IPS-18a (cell line): Measurements from ENCODE around the gene CRYL1.

Experiments
- H3K27ac ChIP-seq: one replicate; pipeline ENCODE4 v1.5.1; 2013; ENCODE audit warnings: low read length
- H3K27me3 ChIP-seq: one replicate; pipeline ENCODE4 v1.6.1; 2013; ENCODE audit warnings: mild to moderate bottlenecking, low read length; ENCODE audit not compliant: control insufficient read depth, insufficient read depth
- H3K36me3 ChIP-seq: one replicate; pipeline ENCODE4 v1.6.1; 2013; ENCODE audit warnings: low read depth, low read length; ENCODE audit not compliant: control insufficient read depth
- H3K4me1 ChIP-seq: one replicate; pipeline ENCODE4 v1.6.1; 2013; ENCODE audit warnings: low read depth, low read length; ENCODE audit not compliant: control insufficient read depth
- H3K4me3 ChIP-seq: one replicate; pipeline ENCODE4 v1.5.1; 2013; ENCODE audit warnings: low read length
- H3K9ac ChIP-seq: one replicate; pipeline ENCODE4 v1.6.1; 2013; ENCODE audit warnings: mild to moderate bottlenecking, low read length, moderate library complexity
- H3K9me3 ChIP-seq: one replicate; pipeline ENCODE4 v1.6.1; 2013; ENCODE audit warnings: low read depth, low read length; ENCODE audit not compliant: control insufficient read depth

CRYL1 gene

DNA sequence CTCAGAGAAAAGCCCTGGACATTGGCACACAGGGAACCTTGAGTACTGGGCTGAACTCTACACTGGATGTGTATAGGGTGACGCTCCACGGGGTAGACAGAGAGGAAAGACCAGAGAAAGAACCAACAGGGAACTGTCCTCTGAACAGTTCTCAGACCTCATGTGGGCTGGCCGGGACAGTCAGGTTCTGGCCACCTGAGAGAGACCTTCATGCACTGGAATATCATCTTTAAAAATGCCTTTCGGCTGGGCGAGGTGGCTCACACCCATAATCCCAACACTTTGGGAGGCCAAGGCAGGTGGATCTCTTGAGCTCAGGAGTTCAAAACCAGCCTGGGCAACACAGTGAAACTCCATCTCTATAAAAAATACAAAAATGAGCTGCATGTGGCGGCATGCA lies 149.8 kb downstream of the CRYL1 start:
- H3K4me1 ChIP-seq = no peaks in the 10 kb centered on the region
- H3K27ac ChIP-seq = no peak overlapping the region
- no peaks in the 10 kb centered on the region for H3K27me3 ChIP-seq
- H3K36me3 ChIP-seq = no peaks in the 10 kb centered on the region
- H3K9ac ChIP-seq = no peak overlapping the region
- H3K9me3 ChIP-seq = no peaks in the 10 kb centered on the region
- H3K4me3 ChIP-seq = no peak overlapping the region

- H3K9ac ChIP-seq = no peak overlapping the region
- no peak overlapping the region for H3K27ac ChIP-seq
- no peaks in the 10 kb centered on the region for H3K9me3 ChIP-seq
- H3K4me1 ChIP-seq = no peaks in the 10 kb centered on the region
- H3K36me3 ChIP-seq = no peaks in the 10 kb centered on the region
- no peaks in the 10 kb centered on the region for H3K27me3 ChIP-seq
- no peak overlapping the region for H3K4me3 ChIP-seq
Observed at GRCh38 chr13:20373861-20374260, 151.8 kb downstream of the CRYL1 start.

GRCh38 chr13:20371825-20372224 lies 153.8 kb downstream of the CRYL1 start:
- H3K27me3 ChIP-seq = peaks cover 3% of the 10 kb centered on the region
- no peaks in the 10 kb centered on the region for H3K9me3 ChIP-seq
- H3K4me1 ChIP-seq = no peaks in the 10 kb centered on the region
- H3K27ac ChIP-seq = no peak overlapping the region
- H3K4me3 ChIP-seq = no peak overlapping the region
- no peaks in the 10 kb centered on the region for H3K36me3 ChIP-seq
- no peak overlapping the region for H3K9ac ChIP-seq

DNA sequence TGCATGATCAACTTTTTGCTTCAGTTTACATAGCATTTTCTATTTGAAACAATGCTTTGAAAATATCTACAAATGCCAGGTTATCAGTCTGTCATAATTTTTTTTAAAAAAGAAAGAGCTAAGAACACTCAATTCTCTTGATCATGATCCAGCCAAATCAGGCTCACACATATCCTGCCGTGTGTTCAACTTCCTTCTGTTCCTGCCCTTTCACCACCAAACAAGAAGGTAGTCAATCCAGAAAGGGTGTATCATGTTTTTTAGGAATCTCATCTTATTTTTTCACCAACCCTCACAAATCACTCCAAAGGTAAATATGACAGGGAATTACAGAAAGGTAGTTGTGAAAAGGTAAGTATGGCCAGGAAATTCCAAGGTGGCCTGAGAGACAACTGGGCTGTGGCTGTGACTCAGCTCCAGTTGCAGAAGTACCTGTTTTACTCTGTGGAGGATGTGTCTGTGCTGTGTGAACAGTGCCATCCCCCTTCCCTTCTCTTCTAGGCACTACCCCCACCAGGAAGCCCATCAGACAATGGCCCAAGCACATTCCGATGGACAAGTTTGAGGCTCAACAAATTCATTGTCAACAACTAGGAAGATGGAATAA lies 154.7 kb downstream of the CRYL1 start:
- H3K36me3 ChIP-seq = no peaks in the 10 kb centered on the region
- peaks cover 8% of the 10 kb centered on the region for H3K27me3 ChIP-seq
- H3K27ac ChIP-seq = no peak overlapping the region
- H3K4me3 ChIP-seq = no peak overlapping the region
- H3K9me3 ChIP-seq = no peaks in the 10 kb centered on the region
- H3K4me1 ChIP-seq = no peaks in the 10 kb centered on the region
- H3K9ac ChIP-seq = no peak overlapping the region

GRCh38 chr13:20369886-20370361 lies 155.7 kb downstream of the CRYL1 start:
- H3K27me3 ChIP-seq = peaks cover 12% of the 10 kb centered on the region
- no peak overlapping the region for H3K9ac ChIP-seq
- H3K4me1 ChIP-seq = no peaks in the 10 kb centered on the region
- H3K27ac ChIP-seq = no peak overlapping the region
- no peaks in the 10 kb centered on the region for H3K9me3 ChIP-seq
- H3K4me3 ChIP-seq = no peak overlapping the region
- H3K36me3 ChIP-seq = no peaks in the 10 kb centered on the region

DNA sequence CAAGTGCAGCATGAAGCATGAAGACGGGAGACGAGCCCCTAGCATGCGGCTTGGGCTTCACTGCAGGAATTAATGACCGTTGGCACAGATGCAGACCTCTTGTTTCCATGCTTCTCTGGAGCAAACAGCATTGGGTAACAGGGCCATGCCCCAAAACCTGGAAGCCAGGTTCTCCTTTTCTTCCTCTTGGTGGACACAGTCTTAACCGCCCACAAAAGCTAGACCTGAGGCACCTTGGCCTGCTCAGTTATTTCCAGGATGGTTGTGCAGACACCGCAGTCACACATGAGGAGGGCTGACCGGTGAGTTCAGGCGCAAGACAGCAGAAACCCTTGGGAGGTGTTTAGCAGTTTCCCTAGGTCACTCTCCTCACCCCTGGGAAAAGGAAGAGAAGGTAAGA lies 159.6 kb downstream of the CRYL1 start:
- H3K4me3 ChIP-seq = no peak overlapping the region
- H3K9me3 ChIP-seq = no peaks in the 10 kb centered on the region
- H3K9ac ChIP-seq = no peak overlapping the region
- no peaks in the 10 kb centered on the region for H3K4me1 ChIP-seq
- H3K36me3 ChIP-seq = no peaks in the 10 kb centered on the region
- no peak overlapping the region for H3K27ac ChIP-seq
- H3K27me3 ChIP-seq = peaks cover 51% of the 10 kb centered on the region

GRCh38 chr13:20363603-20364002 lies 162.1 kb downstream of the CRYL1 start:
- H3K27ac ChIP-seq = no peak overlapping the region

GRCh38 chr13:20363172-20363571 lies 162.5 kb downstream of the CRYL1 start:
- Histone ChIP-seq H3K4me1 (no peaks in the 10 kb centered on the region), H3K4me3 (no peak overlapping the region), H3K9me3 (no peaks in the 10 kb centered on the region), H3K27ac (no peak overlapping the region), H3K9ac (no peak overlapping the region), H3K36me3 (no peaks in the 10 kb centered on the region), H3K27me3 (peaks cover 75% of the 10 kb centered on the region)

More at GRCh38 chr13:20363603-20364002, 162.1 kb downstream of the CRYL1 start:
- H3K9me3 ChIP-seq = no peaks in the 10 kb centered on the region
- H3K27me3 ChIP-seq = peaks cover 74% of the 10 kb centered on the region
- no peak overlapping the region for H3K4me3 ChIP-seq
- no peak overlapping the region for H3K9ac ChIP-seq
- H3K4me1 ChIP-seq = no peaks in the 10 kb centered on the region
- H3K36me3 ChIP-seq = no peaks in the 10 kb centered on the region

- Histone ChIP-seq H3K4me3 (no peak overlapping the region), H3K9me3 (no peaks in the 10 kb centered on the region), H3K4me1 (no peaks in the 10 kb centered on the region), H3K9ac (no peak overlapping the region), H3K27me3 (peaks cover 77% of the 10 kb centered on the region), H3K36me3 (no peaks in the 10 kb centered on the region), H3K27ac (no peak overlapping the region)
Observed at GRCh38 chr13:20362484-20363041, 163.1 kb downstream of the CRYL1 start.

GRCh38 chr13:20360835-20361412 lies 164.7 kb downstream of the CRYL1 start:
- H3K36me3 ChIP-seq = no peaks in the 10 kb centered on the region
- H3K27me3 ChIP-seq = peaks cover 73% of the 10 kb centered on the region
- no peaks in the 10 kb centered on the region for H3K4me1 ChIP-seq
- H3K27ac ChIP-seq = no peak overlapping the region
- H3K4me3 ChIP-seq = no peak overlapping the region
- H3K9ac ChIP-seq = no peak overlapping the region
- no peaks in the 10 kb centered on the region for H3K9me3 ChIP-seq

- Histone ChIP-seq H3K27me3 (peaks cover 69% of the 10 kb centered on the region), H3K36me3 (no peaks in the 10 kb centered on the region), H3K4me3 (no peak overlapping the region), H3K9ac (no peak overlapping the region), H3K4me1 (no peaks in the 10 kb centered on the region), H3K9me3 (no peaks in the 10 kb centered on the region), H3K27ac (no peak overlapping the region)
Observed at GRCh38 chr13:20360041-20360491, 165.6 kb downstream of the CRYL1 start.

DNA sequence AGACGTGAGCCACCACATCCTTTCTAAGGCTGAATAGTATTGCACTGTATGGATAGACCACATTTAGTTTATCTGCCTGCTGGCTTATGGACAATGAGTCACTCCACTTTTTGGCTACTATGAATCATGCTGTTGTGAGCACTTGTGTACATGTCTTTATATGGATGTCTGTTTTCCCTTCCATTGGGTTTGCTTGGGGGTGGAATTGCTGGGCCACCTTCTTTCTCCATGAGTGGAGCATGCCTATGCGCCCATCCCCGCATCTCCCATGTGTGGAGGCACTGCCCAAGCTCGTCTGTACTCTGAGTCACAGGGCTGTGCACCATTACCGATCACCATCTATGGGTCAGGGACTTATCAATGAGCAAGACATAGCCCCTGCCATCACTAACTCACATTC lies 166.3 kb downstream of the CRYL1 start:
- no peak overlapping the region for H3K27ac ChIP-seq
- peaks cover 62% of the 10 kb centered on the region for H3K27me3 ChIP-seq
- H3K36me3 ChIP-seq = no peaks in the 10 kb centered on the region
- H3K9ac ChIP-seq = no peak overlapping the region
- no peaks in the 10 kb centered on the region for H3K9me3 ChIP-seq
- no peaks in the 10 kb centered on the region for H3K4me1 ChIP-seq
- H3K4me3 ChIP-seq = no peak overlapping the region
